HepG2 (cell line): ENCODE results near the gene C6orf132. TPM values are rescaled to one million over a fixed set of nuclear protein-coding genes. Genes with fewer than 3 reads are reported as not detected.

Experiments used
- ATAC-seq: fragments of 200-7000 bp; cut with Tn5 transposase; 3 replicates; pipeline ENCODE4 v1.9.1; 2020; ENCODE audit warnings: mild to moderate bottlenecking, moderate library complexity
- BruUV-seq: library from RNA; stranded (reverse); fragments of 400-500 nt; replicated peaks from 2 replicates; lab custom pipeline; 2021; lab: Mats Ljungman, UMichigan
- CTCF ChIA-PET: fragments of 300-600 bp; formaldehyde crosslinking; extraction: SDS; loops from one replicate; lab custom pipeline; 2021; ENCODE audit warnings: low total read pairs, inconsistent platforms, low intra/inter-chr PET ratio; lab: Yijun Ruan, JAX
- POLR2A ChIA-PET: fragments of 350-600 bp; sonication (Branson Sonifier 250); formaldehyde crosslinking; loops from one replicate; lab custom pipeline; 2020; ENCODE audit warnings: antibody characterized with exemption, inconsistent platforms; lab: Yijun Ruan, JAX
- DNase-seq: peaks from one replicate; pipeline ENCODE4 v3.0.0-alpha.2; 2015; ENCODE audit warnings: low spot score
- FAIRE-seq: peaks from 3 replicates; lab custom pipeline; 2011; peaks lifted over from hg19 to GRCh38; lab: Jason Lieb, UNC
- H2AFZ ChIP-seq: one replicate; pipeline ENCODE4 v1.6.1; 2011; ENCODE audit warnings: low read length, inconsistent platforms
- H3K27ac ChIP-seq: fragments of 300-600 bp; 3 replicates; pipeline ENCODE4 v1.8.0; 2011; ENCODE audit warnings: mixed run types, mild to moderate bottlenecking, mixed read lengths, low read length, inconsistent platforms; ENCODE audit not compliant: insufficient read depth; ENCODE audit errors: extremely low read length
- H3K27me3 ChIP-seq, 2 experiments: fragments of 200-600 bp in 1 of 2; 2 replicates in 1 of 2; 3 replicates in 1 of 2; pipeline versions ENCODE4 v1.6.0 to v1.8.0; 2011; ENCODE audit warnings: low read length in 2 of 2, mild to moderate bottlenecking in 2 of 2, moderate library complexity in 2 of 2, inconsistent platforms in 1 of 2; ENCODE audit not compliant: insufficient read depth in 2 of 2, control insufficient read depth in 1 of 2
- H3K36me3 ChIP-seq, 2 experiments: fragments of 200-600 bp in 1 of 2; replicated peaks in 1 of 2; 2 replicates in 1 of 2; 3 replicates in 1 of 2; pipeline versions ENCODE4 v1.5.1 to v1.8.0; 2011; ENCODE audit warnings: low read length in 2 of 2, inconsistent platforms in 1 of 2; ENCODE audit not compliant: insufficient read depth in 2 of 2, control insufficient read depth in 1 of 2
- H3K4me1 ChIP-seq: 2 replicates; pipeline ENCODE4 v1.5.1; 2012; ENCODE audit warnings: low read length, inconsistent platforms; ENCODE audit not compliant: insufficient read depth
- H3K4me2 ChIP-seq: 2 replicates; pipeline ENCODE4 v1.6.0; 2011; ENCODE audit warnings: low read depth, low read length, inconsistent platforms
- H3K4me3 ChIP-seq, 3 experiments: fragments of 200-600 bp in 1 of 3; sonication (generic), shearing (Covaris generic) in 1 of 3; replicated peaks in 1 of 3; 2 replicates each; pipeline ENCODE4 v1.5.1; 2011 to 2016; ENCODE audit warnings: low read length in 3 of 3, inconsistent platforms in 2 of 3, low read depth in 2 of 3, mild to moderate bottlenecking in 2 of 3, control low read depth in 1 of 3, mixed read lengths in 1 of 3; ENCODE audit not compliant: insufficient read depth in 1 of 3
- H3K79me2 ChIP-seq: one replicate; pipeline ENCODE4 v1.6.1; 2011; ENCODE audit warnings: low read length, inconsistent platforms; ENCODE audit not compliant: insufficient read depth
- H3K9ac ChIP-seq: 2 replicates; pipeline ENCODE4 v1.6.0; 2011; ENCODE audit warnings: mild to moderate bottlenecking, low read depth, low read length, inconsistent platforms; ENCODE audit not compliant: insufficient read depth
- H3K9me3 ChIP-seq: 2 replicates; pipeline ENCODE4 v1.5.1; 2012; ENCODE audit warnings: mild to moderate bottlenecking, low read length
- H4K20me1 ChIP-seq: 2 replicates; pipeline ENCODE4 v1.6.0; 2011; ENCODE audit warnings: inconsistent platforms, mild to moderate bottlenecking, low read length, moderate library complexity; ENCODE audit not compliant: insufficient read depth
- BRD4 ChIP-seq: sonication (generic); formaldehyde crosslinking; IDR thresholded peaks from 2 replicates; pipeline ENCODE4 v1.4.0; 2020; ENCODE audit warnings: missing genetic modification reagents
- GATAD2A ChIP-seq: IDR thresholded peaks from 2 replicates; pipeline ENCODE4 v1.6.1; 2016
- KLF11 ChIP-seq: IDR thresholded peaks from 2 replicates; pipeline ENCODE4 v1.6.1; 2016; ENCODE audit warnings: missing compliant biosample characterization
- PATZ1 ChIP-seq: sonication (generic); formaldehyde crosslinking; IDR thresholded peaks from 2 replicates; pipeline ENCODE4 v1.4.0; 2020; ENCODE audit warnings: missing genetic modification reagents
- ZBTB4 ChIP-seq: sonication (generic); formaldehyde crosslinking; IDR thresholded peaks from 2 replicates; pipeline ENCODE4 v1.4.0; 2020; ENCODE audit warnings: missing genetic modification reagents, mild to moderate bottlenecking, borderline replicate concordance
- ZNF142 ChIP-seq: sonication (generic); formaldehyde crosslinking; IDR thresholded peaks from 2 replicates; pipeline ENCODE4 v1.4.0; 2020; ENCODE audit warnings: missing genetic modification reagents
- ZNF274 ChIP-seq: sonication (generic); formaldehyde crosslinking; IDR thresholded peaks from 2 replicates; pipeline ENCODE4 v1.5.1; 2020; ENCODE audit warnings: mild to moderate bottlenecking, missing genetic modification reagents
- ZNF790 ChIP-seq: sonication (generic); formaldehyde crosslinking; IDR thresholded peaks from 2 replicates; pipeline ENCODE4 v1.8.0; 2022; ENCODE audit warnings: missing genetic modification reagents, mild to moderate bottlenecking, borderline replicate concordance
- WGBS: methylation state at CpG from one replicate; pipeline ENCODE4 v1.1.6; 2017; ENCODE audit warnings: low lambda C conversion rate; 5-methylcytosine and 5-hydroxymethylcytosine counted together
- in situ Hi-C: cut with HindIII; loops from 2 replicates; pipeline ENCODE4 v1.10.0; 2017; ENCODE audit warnings: low pct_unique_long_range_greater_than_20kb; ENCODE audit not compliant: extremely low pct_ligation_motif_present
- intact Hi-C: fragments of 100-400 bp; cut with micrococcal nuclease; formaldehyde crosslinking; loops from one replicate; pipeline ENCODE4 v1.10.0; 2022; ENCODE audit not compliant: unreplicated experiment
- polyA plus RNA-seq, 8 experiments: library from polyadenylated mRNA; depleted of rRNA in 3 of 8; stranded (reverse) in 7 of 8; unstranded in 1 of 8; fragments of >200 nt; fragmentation: Illumina TruSeq in 4 of 8; extraction: Trizol in 4 of 8; gene quantifications; 2 replicates each; pipeline versions ENCODE4 v1.2.1 to v1.2.3, GENCODE V29; 2011 to 2016; ENCODE audit warnings: low read depth in 4 of 8, missing spikeins in 1 of 8, mixed read lengths in 1 of 8; ENCODE audit not compliant: insufficient read depth in 1 of 8
- total RNA-seq, 5 experiments: library from RNA; depleted of rRNA; stranded (reverse); fragments of >200 nt; fragmentation: Illumina TruSeq; extraction: Trizol; gene quantifications; 2 replicates each; pipeline ENCODE4 v1.2.3, GENCODE V29; 2016; ENCODE audit warnings: low read depth in 1 of 5

The C6orf132 gene
- total and polyA plus RNA-seq, 2 of the 13 experiments (the other 11 are each of a cell fraction or from before 2014, with no cell fraction given): 0.78 to 3.0 TPM

- Histone ChIP-seq H3K4me3 (no peak overlapping the region), H3K27ac (no peak overlapping the region), H3K79me2 (no peaks in the 10 kb centered on the region), H3K36me3 (no peaks in the 10 kb centered on the region), H4K20me1 (no peaks in the 10 kb centered on the region), H2AFZ (no peak overlapping the region), H3K9ac (no peak overlapping the region), H3K4me1 (no peaks in the 10 kb centered on the region)
- ChIA-PET CTCF (no interaction called here), POLR2A (no interaction called here)
- DNase-seq (no peak), FAIRE-seq (no peak), ATAC-seq (no peak)
- intact Hi-C loops: no loop called here
- WGBS: 78% methylated on average over 5 of the region's 5 CpGs
- no peak for TF ChIP-seq ZNF274 (CRISPR knock-in tag)
- no peak for TF ChIP-seq KLF11 (CRISPR knock-in tag)
- no peak for TF ChIP-seq GATAD2A (CRISPR knock-in tag)
- TF ChIP-seq ZNF142 (CRISPR knock-in tag): no peak
- no peak for TF ChIP-seq PATZ1 (CRISPR knock-in tag)
- no peak for TF ChIP-seq BRD4 (CRISPR knock-in tag)
- TF ChIP-seq ZNF790 (CRISPR knock-in tag): no peak
- no peak for TF ChIP-seq ZBTB4
- TF ChIP-seq, all 625 proteins: peak for 0
- Histone ChIP-seq H3K4me2 (no peak overlapping the region), H3K27me3 (no peaks in the 10 kb centered on the region), H3K9me3 (no peaks in the 10 kb centered on the region)
- BruUV-seq: no TSS peak
- in situ Hi-C loops: no loop called here
Measured at GRCh38 chr6:42190554-42191183, 48.2 kb upstream of the C6orf132 start.
